IMR-90 (cell line): Measurements from ENCODE around the gene TAS1R1. TPM values are rescaled to one million over a fixed set of nuclear protein-coding genes. Genes with fewer than 3 reads are reported as not detected.

Source experiments
- ATAC-seq: fragments of 200-7000 bp; cut with Tn5 transposase; 2 replicates; pipeline ENCODE4 v1.9.1; 2020; ENCODE audit warnings: low read depth, mild to moderate bottlenecking, moderate library complexity
- BruUV-seq: library from RNA; stranded (reverse); fragments of 400-500 nt; replicated peaks from 2 replicates; lab custom pipeline; 2021; lab: Mats Ljungman, UMichigan
- CTCF ChIA-PET: fragments of 300-600 bp; formaldehyde crosslinking; extraction: SDS; loops from one replicate; lab custom pipeline; 2021; ENCODE audit warnings: antibody characterized with exemption; lab: Yijun Ruan, JAX
- POLR2A ChIA-PET: fragments of 300-600 bp; sonication (Branson Sonifier 250); formaldehyde crosslinking; loops from one replicate; lab custom pipeline; 2022; ENCODE audit warnings: antibody characterized with exemption; ENCODE audit not compliant: unreplicated experiment; lab: Charles Lee
- DNase-seq: peaks from one replicate; pipeline ENCODE4 v3.0.0; 2013
- H2AFZ ChIP-seq: replicated peaks from 2 replicates; pipeline ENCODE3; 2013; ENCODE audit warnings: low read length, mild to moderate bottlenecking; ENCODE audit not compliant: poor library complexity
- H2AK5ac ChIP-seq: 2 replicates; pipeline ENCODE4 v1.6.1; 2013; ENCODE audit warnings: low read depth, low read length, inconsistent platforms
- H2AK9ac ChIP-seq: replicated peaks from 2 replicates; pipeline ENCODE3; 2013; ENCODE audit warnings: mild to moderate bottlenecking, low read depth, low read length, moderate library complexity; ENCODE audit not compliant: poor library complexity
- H2BK120ac ChIP-seq: 2 replicates; pipeline ENCODE4 v1.6.1; 2013; ENCODE audit warnings: low read depth, low read length, inconsistent platforms
- H2BK15ac ChIP-seq: 3 replicates; pipeline ENCODE4 v1.6.1; 2013; ENCODE audit warnings: low read depth, low read length, inconsistent platforms
- H2BK20ac ChIP-seq: 2 replicates; pipeline ENCODE4 v1.6.1; 2013; ENCODE audit warnings: low read depth, mild to moderate bottlenecking, inconsistent platforms, low read length, moderate library complexity
- H2BK5ac ChIP-seq: 2 replicates; pipeline ENCODE4 v1.6.1; 2013; ENCODE audit warnings: mild to moderate bottlenecking, low read depth, low read length, inconsistent platforms; ENCODE audit not compliant: poor library complexity, severe bottlenecking
- H3K14ac ChIP-seq: replicated peaks from 2 replicates; pipeline ENCODE4 v1.6.1; 2013; ENCODE audit warnings: low read depth, low read length, inconsistent platforms
- H3K18ac ChIP-seq: 2 replicates; pipeline ENCODE4 v1.6.1; 2013; ENCODE audit warnings: low read depth, low read length, control low read depth
- H3K23ac ChIP-seq: 2 replicates; pipeline ENCODE4 v1.6.1; 2013; ENCODE audit warnings: low read depth, low read length, inconsistent platforms
- H3K27ac ChIP-seq: 2 replicates; pipeline ENCODE4 v1.5.1; 2013; ENCODE audit warnings: mild to moderate bottlenecking, control low read depth, low read length; ENCODE audit not compliant: insufficient read depth
- H3K27me3 ChIP-seq: 2 replicates; pipeline ENCODE4 v1.6.1; 2013; ENCODE audit warnings: low read length; ENCODE audit not compliant: control insufficient read depth, insufficient read depth
- H3K36me3 ChIP-seq: 2 replicates; pipeline ENCODE4 v1.6.1; 2013; ENCODE audit warnings: low read length, mixed read lengths; ENCODE audit not compliant: control insufficient read depth, insufficient read depth
- H3K4ac ChIP-seq: 2 replicates; pipeline ENCODE4 v1.6.1; 2013; ENCODE audit warnings: low read depth, low read length, inconsistent platforms
- H3K4me1 ChIP-seq: 2 replicates; pipeline ENCODE4 v1.6.1; 2013; ENCODE audit warnings: low read length, mixed read lengths; ENCODE audit not compliant: control insufficient read depth, insufficient read depth
- H3K4me2 ChIP-seq: 2 replicates; pipeline ENCODE4 v1.6.1; 2013; ENCODE audit warnings: low read depth, mild to moderate bottlenecking, control low read depth, low read length, moderate library complexity
- H3K4me3 ChIP-seq: 2 replicates; pipeline ENCODE4 v1.5.1; 2013; ENCODE audit warnings: low read depth, mild to moderate bottlenecking, control low read depth, low read length, moderate library complexity; ENCODE audit not compliant: insufficient read depth
- H3K56ac ChIP-seq: 2 replicates; pipeline ENCODE4 v1.6.1; 2013; ENCODE audit warnings: low read length, inconsistent platforms; ENCODE audit not compliant: insufficient read depth; ENCODE audit errors: extremely low read depth
- H3K79me1 ChIP-seq, 2 experiments: 2 replicates each; pipeline ENCODE4 v1.6.1; 2013; ENCODE audit warnings: low read length in 2 of 2, inconsistent platforms in 1 of 2, low read depth in 1 of 2
- H3K9ac ChIP-seq: 2 replicates; pipeline ENCODE4 v1.6.1; 2013; ENCODE audit warnings: low read depth, low read length, control low read depth
- H3K9me1 ChIP-seq: 2 replicates; pipeline ENCODE4 v1.6.1; 2013; ENCODE audit warnings: low read length, inconsistent platforms; ENCODE audit not compliant: insufficient read depth
- H3K9me3 ChIP-seq: 2 replicates; pipeline ENCODE4 v1.6.1; 2013; ENCODE audit warnings: low read length; ENCODE audit not compliant: control insufficient read depth, insufficient read depth
- H4K20me1 ChIP-seq: 2 replicates; pipeline ENCODE4 v1.6.1; 2013; ENCODE audit warnings: low read length, inconsistent platforms; ENCODE audit not compliant: insufficient read depth
- H4K5ac ChIP-seq: 2 replicates; pipeline ENCODE4 v1.6.1; 2013; ENCODE audit warnings: mild to moderate bottlenecking, low read depth, low read length, control low read depth
- H4K8ac ChIP-seq, 2 experiments: 2 replicates each; pipeline ENCODE4 v1.6.1; 2013; ENCODE audit warnings: low read depth in 2 of 2, low read length in 2 of 2, control low read depth in 1 of 2, inconsistent platforms in 1 of 2
- H4K91ac ChIP-seq: 2 replicates; pipeline ENCODE4 v1.6.1; 2013; ENCODE audit warnings: low read depth, low read length, inconsistent platforms; ENCODE audit not compliant: insufficient read depth
- CHD1 ChIP-seq: IDR thresholded peaks from 2 replicates; pipeline ENCODE4 v1.6.1; 2012; ENCODE audit warnings: low read depth, low read length, improper control_type of control experiment
- RAD21 ChIP-seq: IDR thresholded peaks from 2 replicates; pipeline ENCODE4 v1.6.1; 2012; ENCODE audit warnings: low read length, improper control_type of control experiment
- WGBS, 2 experiments: methylation state at CpG; one replicate each; pipeline versions ENCODE4 v1.1.5 to v1.1.7; 2013; ENCODE audit warnings: missing lambda C conversion rate in 2 of 2; ENCODE audit not compliant: insufficient read length in 1 of 2; ENCODE audit errors: extremely low coverage in 2 of 2; 5-methylcytosine and 5-hydroxymethylcytosine counted together
- dilution Hi-C: fragments of 300-500 bp; cut with HindIII; formaldehyde crosslinking; loops from one replicate; pipeline ENCODE4 v1.14.3; 2018; ENCODE audit warnings: low sequenced_read_pairs; ENCODE audit not compliant: unreplicated experiment
- in situ Hi-C: fragments of 300-500 bp; cut with MboI; formaldehyde crosslinking; loops from 3 replicates; pipeline ENCODE4 v1.14.3; 2019; ENCODE audit warnings: low sequenced_read_pairs, inconsistent platforms, mixed read lengths
- intact Hi-C: fragments of 100-400 bp; cut with micrococcal nuclease; formaldehyde crosslinking; loops from 2 replicates; pipeline ENCODE4 v1.10.0; 2022
- polyA plus RNA-seq, 3 experiments: library from polyadenylated mRNA; depleted of rRNA; stranded (reverse); fragments of >200 nt; gene quantifications; 2 replicates each; pipeline ENCODE4 v1.2.3, GENCODE V29; 2012; ENCODE audit warnings: low replicate concordance in 1 of 3
- total RNA-seq: library from RNA; depleted of rRNA; stranded (reverse); fragments of >200 nt; gene quantifications from 2 replicates; pipeline ENCODE4 v1.2.3, GENCODE V29; 2012

The TAS1R1 gene
- total and polyA plus RNA-seq, 2 of the 4 experiments (the other 2 are of a cell fraction): 0.05 TPM; not detected in 1

GRCh38 chr1:6574818-6575217 lies 19.7 kb downstream of the TAS1R1 start:
- intact Hi-C loops: no loop called here
- H2AK9ac ChIP-seq: no peak overlapping the region
- no peak overlapping the region for H4K5ac ChIP-seq
- H3K4me1 ChIP-seq: peaks cover 4% of the 10 kb centered on the region
- H3K4me3 ChIP-seq: no peak overlapping the region
- no peaks in the 10 kb centered on the region for H4K20me1 ChIP-seq
- TF ChIP-seq CHD1 (no peak), RAD21 (no peak)
- H2BK15ac ChIP-seq: no peak overlapping the region
- no peak overlapping the region for H3K56ac ChIP-seq
- H3K4me2 ChIP-seq: no peak overlapping the region
- no peak overlapping the region for H3K18ac ChIP-seq
- no TSS peak for BruUV-seq
- WGBS, 2 experiments: 77% methylated on average over 13 of the region's 14 CpGs; no CpG with 5 or more reads in 1 of the 2 experiments
- dilution Hi-C loops: no loop called here
- H3K9ac ChIP-seq: no peak overlapping the region
- H2BK20ac ChIP-seq: no peak overlapping the region
- no peak overlapping the region for H2BK5ac ChIP-seq
- H3K9me3 ChIP-seq: peaks cover 10% of the 10 kb centered on the region
- no peak overlapping the region for H3K4ac ChIP-seq
- peaks cover 20% of the 10 kb centered on the region for H3K27me3 ChIP-seq
- H3K79me1 ChIP-seq: no peaks in the 10 kb centered on the region
- H3K9me1 ChIP-seq: peaks cover 6% of the 10 kb centered on the region
- in situ Hi-C loops: no loop called here
- H4K8ac ChIP-seq: no peak overlapping the region
- ATAC-seq (no peak), DNase-seq (no peak)
- no peak overlapping the region for H3K14ac ChIP-seq
- no peak overlapping the region for H2AK5ac ChIP-seq
- no peak overlapping the region for H2AFZ ChIP-seq
- no peak overlapping the region for H4K91ac ChIP-seq
- no peak overlapping the region for H3K27ac ChIP-seq
- CTCF ChIA-PET: no interaction called here
- H2BK120ac ChIP-seq: no peak overlapping the region
- H3K36me3 ChIP-seq: no peaks in the 10 kb centered on the region
- POLR2A ChIA-PET: no interaction called here
- no peak overlapping the region; the same call in 1 of the 2 replicates for H3K23ac ChIP-seq
